Lung microvascular endothelial cell (primary cell): ENCODE data around the gene ZNF527. TPM values are rescaled to one million over a fixed set of nuclear protein-coding genes. Genes with fewer than 3 reads are reported as not detected.

Experiments
- total RNA-seq: library from RNA; depleted of rRNA; stranded (reverse); fragments of >200 nt; gene quantifications from 2 replicates; pipeline ENCODE4 v1.2.1, GENCODE V29; 2014

Gene ZNF527
- total RNA-seq, 1 donor from 2014 or later = 3.6 TPM

Other genes with a start within 250 kb of the ZNF527 start
- gene ZNF585A, start 198.4 kb upstream of the ZNF527 start, total RNA-seq = 7.6 and 8.5 TPM in 2 replicates
- 8.3 and 15.1 TPM in 2 replicates for gene ZNF585B, start 160.6 kb upstream of the ZNF527 start, total RNA-seq
- 3.3 and 6.0 TPM in 2 replicates for gene ZNF383, start 152.9 kb upstream of the ZNF527 start, total RNA-seq
- gene ZNF569, start 96.3 kb downstream of the ZNF527 start, total RNA-seq = 5.2 and 6.1 TPM in 2 replicates
- gene ZNF570, start 98.3 kb downstream of the ZNF527 start, total RNA-seq = 4.4 and 7.9 TPM in 2 replicates
- gene ZNF793, start 135.8 kb downstream of the ZNF527 start, total RNA-seq = 0.65 and 1.2 TPM in 2 replicates
- 1.1 and 2.6 TPM in 2 replicates for gene ZNF571, start 223.7 kb downstream of the ZNF527 start, total RNA-seq
- 0.22 and 0.60 TPM in 2 replicates for gene ZNF540, start 223.8 kb downstream of the ZNF527 start, total RNA-seq